NB4 (cell line): ENCODE results near the gene PDE4B.
A peak's percentile ranks its signal among the peaks of the same experiment; 100 is the strongest.

ENCODE experiments used
- DNase-seq: peaks from one replicate; pipeline ENCODE4 v3.0.0; 2010; ENCODE audit warnings: low read depth
- H3K4me3 ChIP-seq: one replicate; pipeline ENCODE4 v1.5.1; 2011; ENCODE audit warnings: mild to moderate bottlenecking, low read depth, low read length, moderate library complexity
- CTCF ChIP-seq: IDR thresholded peaks from one replicate; pipeline ENCODE4 v1.5.1; 2012; ENCODE audit warnings: low read depth, low read length
- MAX ChIP-seq: IDR thresholded peaks from 2 replicates; pipeline ENCODE4 v1.6.1; 2011; ENCODE audit warnings: low read depth, low read length
- MYC ChIP-seq: IDR thresholded peaks from 2 replicates; pipeline ENCODE4 v1.6.1; 2011; ENCODE audit warnings: low read depth, low read length
- POLR2A ChIP-seq: IDR thresholded peaks from 2 replicates; pipeline ENCODE4 v1.6.1; 2011; ENCODE audit warnings: mild to moderate bottlenecking; ENCODE audit not compliant: insufficient read length; ENCODE audit errors: extremely low read depth

Gene PDE4B

GRCh38 chr1:66350001-66350547, 557.4 kb downstream of the PDE4B start:
- TF ChIP-seq POLR2A (no peak), MAX (peak; percentile 67), CTCF (no peak), MYC (peak; percentile 47; the same call in 1 of the 2 replicates)
- DNase-seq = peak; percentile 87
- peak overlapping the region; percentile 51 for H3K4me3 ChIP-seq

- peak; percentile 36 for DNase-seq
- TF ChIP-seq POLR2A (no peak), MAX (no peak), CTCF (no peak), MYC (no peak)
- no peak overlapping the region for H3K4me3 ChIP-seq
These were observed 558.8 kb downstream of the PDE4B start for GRCh38 chr1:66351478-66351877.

GRCh38 chr1:66351913-66352312, 559.2 kb downstream of the PDE4B start:
- no peak overlapping the region for H3K4me3 ChIP-seq
- DNase-seq = peak; percentile 67

GRCh38 chr1:66352792-66353191, 560.1 kb downstream of the PDE4B start:
- DNase-seq = no peak
- TF ChIP-seq MYC = no peak
- no peak for TF ChIP-seq POLR2A
- TF ChIP-seq CTCF = no peak
- TF ChIP-seq MAX = no peak
- H3K4me3 ChIP-seq = no peak overlapping the region

More at GRCh38 chr1:66351913-66352312, 559.2 kb downstream of the PDE4B start:
- TF ChIP-seq POLR2A = no peak
- no peak for TF ChIP-seq MAX
- TF ChIP-seq CTCF = no peak
- TF ChIP-seq MYC = no peak

GRCh38 chr1:66353257-66353656, 560.6 kb downstream of the PDE4B start:
- no peak for DNase-seq
- no peak for TF ChIP-seq MAX
- no peak for TF ChIP-seq CTCF
- no peak for TF ChIP-seq POLR2A
- TF ChIP-seq MYC = no peak
- H3K4me3 ChIP-seq = no peak overlapping the region
